Suprapubic skin (tissue), 4 donors: ENCODE results near the gene EBF4. TPM values are rescaled to one million over a fixed set of nuclear protein-coding genes. Genes with fewer than 3 reads are reported as not detected.
A peak's percentile ranks its signal among the peaks of the same experiment; 100 is the strongest.

Source experiments
- DNase-seq, 2 donors: peaks; one replicate each; pipeline ENCODE4 v3.0.0-alpha.2; 2019; ENCODE audit warnings: low spot score in 2 of 2
- H3K27ac ChIP-seq: fragments of 200-600 bp; sonication (generic); one replicate; pipeline ENCODE4 v1.5.1; 2019
- H3K27me3 ChIP-seq: fragments of 200-600 bp; sonication (generic); one replicate; pipeline ENCODE4 v1.5.1; 2019
- H3K36me3 ChIP-seq: fragments of 200-600 bp; sonication (generic); one replicate; pipeline ENCODE4 v1.5.1; 2019
- H3K4me1 ChIP-seq: fragments of 200-600 bp; sonication (generic); one replicate; pipeline ENCODE4 v1.5.1; 2019
- H3K4me3 ChIP-seq: fragments of 200-600 bp; sonication (generic); one replicate; pipeline ENCODE4 v1.5.1; 2019; ENCODE audit warnings: mild to moderate bottlenecking
- H3K9me3 ChIP-seq: fragments of 200-600 bp; sonication (generic); one replicate; pipeline ENCODE4 v1.5.1; 2019
- EP300 ChIP-seq: sonication (generic); formaldehyde crosslinking; IDR thresholded peaks from one replicate; pipeline ENCODE4 v1.6.1; 2017; ENCODE audit warnings: antibody characterized with exemption
- POLR2A ChIP-seq, 2 donors: fragments of 450-650 bp; IDR thresholded peaks; one replicate each; pipeline ENCODE4 v1.6.1; 2017; ENCODE audit warnings: antibody characterized with exemption in 2 of 2, mild to moderate bottlenecking in 2 of 2, moderate library complexity in 2 of 2
- POLR2AphosphoS5 ChIP-seq, 3 donors: sonication (generic); formaldehyde crosslinking; IDR thresholded peaks; one replicate each; pipeline ENCODE4 v1.6.1; 2017; ENCODE audit warnings: antibody characterized with exemption in 3 of 3
- WGBS: methylation state at CpG from one replicate; pipeline ENCODE4 v1.1.5; 2018; 5-methylcytosine and 5-hydroxymethylcytosine counted together
- total RNA-seq, 4 donors: library from RNA; depleted of rRNA; stranded (reverse); fragments of >200 nt; gene quantifications; one replicate each; pipeline ENCODE4 v1.1.0, GENCODE V29; 2016
- TF ChIP-seq, protein P1 (sequence below), 2 donors: fragments of 200-600 bp in 1 of 2; fragments of 450-650 bp in 1 of 2; sonication (generic) in 1 of 2; IDR thresholded peaks; one replicate each; pipeline ENCODE4 v1.5.1; 2016 to 2019; ENCODE audit warnings: antibody characterized with exemption in 2 of 2, mild to moderate bottlenecking in 1 of 2, moderate library complexity in 1 of 2

The EBF4 gene
- total RNA-seq, 4 donors from 2014 or later: 5.9 to 12.6 (median 6.3) TPM

DNA sequence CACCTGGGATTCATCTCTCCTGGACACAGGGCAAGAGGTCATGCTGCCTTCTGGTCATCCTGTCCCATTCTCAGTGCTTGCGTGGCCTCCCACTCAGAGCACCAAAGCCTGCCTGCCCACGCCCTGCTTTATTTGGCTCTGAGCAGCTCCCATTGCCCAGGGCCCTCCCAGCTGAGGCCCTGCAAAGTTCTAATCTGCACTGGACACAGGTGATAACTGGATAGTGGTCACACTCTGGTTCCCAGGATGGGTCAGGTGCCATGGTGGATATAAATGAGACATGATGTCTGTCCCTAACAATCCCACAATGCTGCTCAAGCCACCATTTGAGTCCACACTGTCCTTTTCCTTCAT is 68.3 kb downstream of the EBF4 start:
- Histone ChIP-seq H3K9me3 (no peaks in the 10 kb centered on the region), H3K36me3 (no peaks in the 10 kb centered on the region), H3K27ac (no peak overlapping the region), H3K4me3 (no peak overlapping the region), H3K27me3 (peaks cover 34% of the 10 kb centered on the region), H3K4me1 (no peaks in the 10 kb centered on the region)
- 89% methylated on average over 2 of the region's 2 CpGs for WGBS
- no peak for DNase-seq
- TF ChIP-seq POLR2AphosphoS5 (IDR thresholded peaks at IDR 0.05) (no peak), EP300 (no peak), POLR2A (IDR thresholded peaks at IDR 0.05) (no peak)
- TF ChIP-seq, protein P1, sequence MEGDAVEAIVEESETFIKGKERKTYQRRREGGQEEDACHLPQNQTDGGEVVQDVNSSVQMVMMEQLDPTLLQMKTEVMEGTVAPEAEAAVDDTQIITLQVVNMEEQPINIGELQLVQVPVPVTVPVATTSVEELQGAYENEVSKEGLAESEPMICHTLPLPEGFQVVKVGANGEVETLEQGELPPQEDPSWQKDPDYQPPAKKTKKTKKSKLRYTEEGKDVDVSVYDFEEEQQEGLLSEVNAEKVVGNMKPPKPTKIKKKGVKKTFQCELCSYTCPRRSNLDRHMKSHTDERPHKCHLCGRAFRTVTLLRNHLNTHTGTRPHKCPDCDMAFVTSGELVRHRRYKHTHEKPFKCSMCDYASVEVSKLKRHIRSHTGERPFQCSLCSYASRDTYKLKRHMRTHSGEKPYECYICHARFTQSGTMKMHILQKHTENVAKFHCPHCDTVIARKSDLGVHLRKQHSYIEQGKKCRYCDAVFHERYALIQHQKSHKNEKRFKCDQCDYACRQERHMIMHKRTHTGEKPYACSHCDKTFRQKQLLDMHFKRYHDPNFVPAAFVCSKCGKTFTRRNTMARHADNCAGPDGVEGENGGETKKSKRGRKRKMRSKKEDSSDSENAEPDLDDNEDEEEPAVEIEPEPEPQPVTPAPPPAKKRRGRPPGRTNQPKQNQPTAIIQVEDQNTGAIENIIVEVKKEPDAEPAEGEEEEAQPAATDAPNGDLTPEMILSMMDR (IDR thresholded peaks at IDR 0.05): no peak

DNA sequence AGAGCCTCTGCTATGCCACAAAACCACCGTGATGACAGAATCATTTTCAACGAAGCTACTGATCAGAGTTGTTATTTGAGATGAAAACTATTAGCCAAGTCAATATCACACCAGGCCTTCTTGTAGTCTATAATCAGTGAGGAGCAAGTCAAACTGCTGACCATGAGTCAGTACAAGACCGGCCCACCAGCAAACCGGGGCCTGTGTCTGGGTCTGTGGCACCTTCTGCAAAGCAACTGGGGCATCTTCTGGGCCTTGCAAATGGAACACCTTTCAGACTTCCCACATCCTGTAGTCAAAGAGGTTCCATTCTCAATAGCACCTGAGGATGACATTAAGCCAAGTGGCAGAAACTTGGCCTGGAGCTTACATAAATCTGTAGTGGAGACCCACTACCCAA is 69.3 kb downstream of the EBF4 start:
- H3K27me3 ChIP-seq: peaks cover 27% of the 10 kb centered on the region
- TF ChIP-seq POLR2A (IDR thresholded peaks at IDR 0.05) (no peak), POLR2AphosphoS5 (IDR thresholded peaks at IDR 0.05) (no peak), EP300 (no peak)
- TF ChIP-seq, protein P1 (IDR thresholded peaks at IDR 0.05): no peak
- 88% methylated on average over 4 of the region's 4 CpGs for WGBS
- no peaks in the 10 kb centered on the region for H3K9me3 ChIP-seq
- H3K27ac ChIP-seq: no peak overlapping the region
- H3K4me3 ChIP-seq: no peak overlapping the region
- H3K36me3 ChIP-seq: no peaks in the 10 kb centered on the region
- no peaks in the 10 kb centered on the region for H3K4me1 ChIP-seq
- no peak for DNase-seq

DNA sequence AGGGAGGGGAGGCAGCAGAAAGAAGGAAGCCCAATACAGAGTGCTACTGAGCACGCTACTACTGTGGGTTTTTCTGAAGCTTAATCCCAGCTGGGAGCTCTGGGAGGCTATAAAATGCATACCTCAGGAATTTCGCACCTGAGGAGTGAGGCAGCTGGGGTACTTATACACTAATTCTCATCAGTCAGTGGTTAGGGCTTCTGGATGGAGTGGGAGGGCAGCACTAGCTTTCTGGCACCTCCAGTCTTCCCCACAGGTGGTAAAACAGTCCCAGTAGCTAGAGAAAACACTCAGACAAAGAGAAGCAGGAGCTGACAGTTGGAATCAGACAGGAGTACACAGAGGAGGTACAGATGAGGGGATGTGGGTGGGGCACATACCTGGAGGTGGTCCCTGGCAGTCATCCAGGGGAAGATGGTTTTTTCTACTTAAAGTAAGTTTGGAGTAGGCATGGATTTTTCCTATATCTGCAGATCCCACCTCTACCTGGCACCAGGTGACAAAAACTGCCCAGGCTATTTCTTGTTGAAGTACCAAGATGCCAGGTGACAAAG is 70.1 kb downstream of the EBF4 start:
- no peaks in the 10 kb centered on the region for H3K9me3 ChIP-seq
- DNase-seq: no peak
- no peak overlapping the region for H3K27ac ChIP-seq
- WGBS: 51% methylated on average over 2 of the region's 2 CpGs
- peaks cover 25% of the 10 kb centered on the region for H3K27me3 ChIP-seq
- H3K4me1 ChIP-seq: peaks cover 2% of the 10 kb centered on the region
- no peak overlapping the region for H3K4me3 ChIP-seq
- TF ChIP-seq POLR2AphosphoS5 (IDR thresholded peaks at IDR 0.05) (no peak), EP300 (no peak), POLR2A (IDR thresholded peaks at IDR 0.05) (no peak)
- TF ChIP-seq, protein P1 (IDR thresholded peaks at IDR 0.05): no peak
- H3K36me3 ChIP-seq: no peaks in the 10 kb centered on the region

DNA sequence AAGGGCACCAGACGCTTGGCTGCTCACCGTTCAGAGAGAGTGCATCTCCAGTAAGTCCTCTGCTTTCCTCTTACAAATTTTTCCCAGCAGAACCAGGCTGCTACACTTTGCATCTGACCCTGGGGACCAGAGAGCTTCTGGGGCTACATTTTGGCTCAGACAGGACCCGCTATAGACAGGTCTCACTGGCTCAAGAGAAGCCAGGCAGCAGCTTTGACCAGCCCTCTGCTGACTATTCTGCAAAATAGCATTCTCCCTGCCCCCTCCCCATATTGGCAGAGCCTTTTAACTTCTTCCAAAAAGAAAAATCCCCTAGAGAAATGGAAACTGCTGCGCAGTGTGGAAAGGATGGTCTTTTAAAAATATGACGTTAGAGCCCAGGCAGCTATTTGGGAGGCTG is 70.6 kb downstream of the EBF4 start:
- no peaks in the 10 kb centered on the region for H3K36me3 ChIP-seq
- no peak overlapping the region for H3K4me3 ChIP-seq
- WGBS: 23% methylated on average over 5 of the region's 5 CpGs
- no peak overlapping the region for H3K27ac ChIP-seq
- no peak for DNase-seq
- TF ChIP-seq POLR2A (IDR thresholded peaks at IDR 0.05) (no peak), POLR2AphosphoS5 (IDR thresholded peaks at IDR 0.05) (no peak), EP300 (no peak)
- TF ChIP-seq, protein P1 (IDR thresholded peaks at IDR 0.05): no peak
- H3K9me3 ChIP-seq: no peaks in the 10 kb centered on the region
- peaks cover 25% of the 10 kb centered on the region for H3K27me3 ChIP-seq
- H3K4me1 ChIP-seq: peaks cover 7% of the 10 kb centered on the region

GRCh38 chr20:2767768-2768631 is 75.4 kb downstream of the EBF4 start:
- Histone ChIP-seq H3K36me3 (no peaks in the 10 kb centered on the region), H3K27ac (peak overlapping the region; percentile 6), H3K4me1 (peaks cover 15% of the 10 kb centered on the region), H3K9me3 (no peaks in the 10 kb centered on the region), H3K4me3 (peak overlapping the region; percentile 2), H3K27me3 (peaks cover 28% of the 10 kb centered on the region)
- DNase-seq: no peak
- TF ChIP-seq POLR2A (IDR thresholded peaks at IDR 0.05): no peak
- peak in 1 of 3 donors; percentile 48 for TF ChIP-seq POLR2AphosphoS5 (IDR thresholded peaks at IDR 0.05)
- TF ChIP-seq EP300: no peak
- WGBS: 43% methylated on average over 9 of the region's 15 CpGs
